WTC11 (cell line): ENCODE results near the gene SF3B4. TPM values are rescaled to one million over a fixed set of nuclear protein-coding genes. Genes with fewer than 3 reads are reported as not detected.

Source experiments
- ATAC-seq: fragments of 200-7000 bp; cut with Tn5 transposase; 2 replicates; pipeline ENCODE4 v1.10.0; 2021; ENCODE audit warnings: mild to moderate bottlenecking, moderate library complexity
- CTCF ChIA-PET: fragments of 300-600 bp; sonication (Branson Sonifier 250); formaldehyde crosslinking; loops from one replicate; lab custom pipeline; 2021; ENCODE audit warnings: antibody characterized with exemption; lab: Charles Lee
- POLR2A ChIA-PET: fragments of 350-600 bp; sonication (Branson Sonifier 250); formaldehyde crosslinking; loops from one replicate; lab custom pipeline; 2021; ENCODE audit warnings: antibody characterized with exemption; lab: Charles Lee
- DNase-seq: peaks from one replicate; pipeline ENCODE4 v3.0.0; 2021; ENCODE audit warnings: low spot score
- H3K27ac Mint-ChIP-seq: 2 replicates; pipeline ENCODE4 v1.8.0; 2021; ENCODE audit warnings: mixed read lengths
- H3K27me3 Mint-ChIP-seq: 2 replicates; pipeline ENCODE4 v1.8.0; 2021; ENCODE audit warnings: low read depth, mild to moderate bottlenecking, moderate library complexity, mixed read lengths
- H3K36me3 Mint-ChIP-seq: 2 replicates; pipeline ENCODE4 v1.8.0; 2021; ENCODE audit warnings: mixed read lengths
- H3K4me1 Mint-ChIP-seq: 2 replicates; pipeline ENCODE4 v1.8.0; 2022; ENCODE audit warnings: mixed read lengths
- H3K4me3 Mint-ChIP-seq: 2 replicates; pipeline ENCODE4 v1.8.0; 2021; ENCODE audit warnings: mild to moderate bottlenecking, moderate library complexity, mixed read lengths
- H3K9me3 Mint-ChIP-seq: 2 replicates; pipeline ENCODE4 v1.8.0; 2021; ENCODE audit warnings: mixed read lengths
- AFF4 ChIP-seq: sonication (generic); formaldehyde crosslinking; IDR thresholded peaks from 2 replicates; pipeline ENCODE4 v1.8.1; 2023; ENCODE audit warnings: mild to moderate bottlenecking, missing genetic modification reagents, borderline replicate concordance
- ATF1 ChIP-seq: sonication (generic); formaldehyde crosslinking; IDR thresholded peaks from 2 replicates; pipeline ENCODE4 v1.8.1; 2023; ENCODE audit warnings: mild to moderate bottlenecking, moderate library complexity, missing genetic modification reagents
- ATF2 ChIP-seq: sonication (generic); formaldehyde crosslinking; IDR thresholded peaks from 2 replicates; pipeline ENCODE4 v1.8.1; 2022; ENCODE audit warnings: low read depth, missing genetic modification reagents, borderline replicate concordance
- ATF3 ChIP-seq: sonication (generic); formaldehyde crosslinking; conservative IDR thresholded peaks from 2 replicates; pipeline ENCODE4 v1.8.1; 2022; ENCODE audit warnings: mild to moderate bottlenecking, missing genetic modification reagents
- GTF2I ChIP-seq: fragments of 250-450 bp; sonication (Bioruptor Pico); conservative IDR thresholded peaks from 2 replicates; pipeline ENCODE4 v1.4.0; 2021; ENCODE audit warnings: mild to moderate bottlenecking
- IRF2 ChIP-seq: sonication (generic); formaldehyde crosslinking; IDR thresholded peaks from 2 replicates; pipeline ENCODE4 v1.8.0; 2022; ENCODE audit warnings: low read depth, missing genetic modification reagents, borderline replicate concordance
- PRDM15 ChIP-seq: sonication (generic); formaldehyde crosslinking; IDR thresholded peaks from 2 replicates; pipeline ENCODE4 v1.8.0; 2022; ENCODE audit warnings: missing genetic modification reagents
- RELA ChIP-seq: sonication (generic); formaldehyde crosslinking; IDR thresholded peaks from 2 replicates; pipeline ENCODE4 v1.8.1; 2022; ENCODE audit warnings: missing genetic modification reagents, mild to moderate bottlenecking, borderline replicate concordance
- TEAD4 ChIP-seq: sonication (generic); formaldehyde crosslinking; IDR thresholded peaks from 2 replicates; pipeline ENCODE4 v1.8.0; 2022; ENCODE audit warnings: mild to moderate bottlenecking, missing genetic modification reagents
- ZMAT4 ChIP-seq: fragments of 250-450 bp; sonication (Bioruptor Pico); IDR thresholded peaks from 2 replicates; pipeline ENCODE4 v1.9.0; 2021; ENCODE audit warnings: mild to moderate bottlenecking
- ZNF219 ChIP-seq: sonication (generic); formaldehyde crosslinking; IDR thresholded peaks from 2 replicates; pipeline ENCODE4 v1.8.0; 2023; ENCODE audit warnings: missing genetic modification reagents, mild to moderate bottlenecking, borderline replicate concordance
- ZNF416 ChIP-seq: fragments of 250-450 bp; sonication (Bioruptor Pico); IDR thresholded peaks from 2 replicates; pipeline ENCODE4 v1.9.0; 2021; ENCODE audit warnings: mild to moderate bottlenecking, inconsistent platforms
- ZNF512 ChIP-seq: sonication (generic); formaldehyde crosslinking; IDR thresholded peaks from 2 replicates; pipeline ENCODE4 v1.8.1; 2022; ENCODE audit warnings: missing genetic modification reagents, borderline replicate concordance
- ZSCAN18 ChIP-seq: fragments of 250-450 bp; sonication (Bioruptor Pico); IDR thresholded peaks from 2 replicates; pipeline ENCODE4 v2.1.2; 2022; ENCODE audit warnings: mild to moderate bottlenecking, moderate library complexity
- total RNA-seq: library from RNA; stranded (reverse); gene quantifications from 3 replicates; pipeline ENCODE4 v1.2.3, GENCODE V29; 2021

Gene SF3B4
- total RNA-seq, 1 experiment from 2014 or later, result 90.1 TPM

GRCh38 chr1:149877211-149877946 lies 50.2 kb downstream of the SF3B4 start:
- Mint-ChIP-seq H3K4me3 (no peak overlapping the region), H3K36me3 (no peaks in the 10 kb centered on the region), H3K27ac (no peak overlapping the region), H3K4me1 (no peaks in the 10 kb centered on the region), H3K9me3 (no peaks in the 10 kb centered on the region), H3K27me3 (no peaks in the 10 kb centered on the region)
- ChIA-PET CTCF (no interaction called here), POLR2A (no interaction called here)
- DNase-seq, result no peak
- no peak for TF ChIP-seq ZNF219 (CRISPR knock-in tag)
- TF ChIP-seq ZNF512 (CRISPR knock-in tag), result no peak
- TF ChIP-seq IRF2 (CRISPR knock-in tag), result no peak
- no peak for TF ChIP-seq ATF2
- TF ChIP-seq ZSCAN18 (CRISPR knock-in tag), result no peak
- TF ChIP-seq ATF3 (CRISPR knock-in tag), result no peak
- no peak for TF ChIP-seq ZMAT4
- TF ChIP-seq AFF4 (CRISPR knock-in tag), result no peak
- no peak for TF ChIP-seq PRDM15
- TF ChIP-seq ATF1 (CRISPR knock-in tag), result no peak
- no peak for TF ChIP-seq RELA (CRISPR knock-in tag)
- no peak for TF ChIP-seq GTF2I
- no peak for TF ChIP-seq ZNF416 (CRISPR knock-in tag)
- TF ChIP-seq TEAD4 (CRISPR knock-in tag), result no peak
- ATAC-seq, result no peak

Other genes starting within 250 kb of the SF3B4 start
- not detected in 3 replicates for gene FCGR1A, start 145.1 kb downstream of the SF3B4 start, total RNA-seq
- 15.3 to 19.5 TPM (median 15.4 TPM) in 3 replicates for gene BOLA1, start 28.2 kb downstream of the SF3B4 start, total RNA-seq
- gene SV2A, start 10.0 kb downstream of the SF3B4 start, total RNA-seq, result 36.5 to 47.1 TPM (median 38.3 TPM) in 3 replicates
- 7.1 to 7.8 TPM (median 7.5 TPM) in 3 replicates for gene MTMR11, start 9.1 kb upstream of the SF3B4 start, total RNA-seq
- 19.4 to 21.0 TPM (median 19.5 TPM) in 3 replicates for gene OTUD7B, start 82.9 kb upstream of the SF3B4 start, total RNA-seq
- 26.1 to 28.2 TPM (median 27.3 TPM) in 3 replicates for gene VPS45, start 140.0 kb upstream of the SF3B4 start, total RNA-seq
- 23.3 to 27.0 TPM (median 25.7 TPM) in 3 replicates for gene PLEKHO1, start 222.1 kb upstream of the SF3B4 start, total RNA-seq